ENCODE results near the gene TBCK. TPM values are rescaled to one million over a fixed set of nuclear protein-coding genes. Genes with fewer than 3 reads are reported as not detected.
"Not testable (repeated sequence)": the region's sequence is repeated elsewhere in the genome, so short reads cannot be mapped to it uniquely, and the experiment has no call there.

TBCK gene
- total and polyA plus RNA-seq, 2 of the 13 experiments (the other 11 are each of a cell fraction or from before 2014, with no cell fraction given): 51.0 to 62.4 TPM

- TF ChIP-seq ZNF646 (CRISPR knock-in tag; IDR thresholded peaks at IDR 0.05): no peak
- no peak for TF ChIP-seq JUN (CRISPR knock-in tag; IDR thresholded peaks at IDR 0.05)
Measured at GRCh38 chr4:106126062-106126461, 189.9 kb downstream of the TBCK start (continued).

GRCh38 chr4:106119949-106120555 is 196.0 kb downstream of the TBCK start:
- H3K4me2 ChIP-seq (ENCODE audit: low read depth, low read length); FAIRE-seq; H3K79me2 ChIP-seq (ENCODE audit: insufficient read depth, low read length); H3K9ac ChIP-seq (ENCODE audit: insufficient read depth, low read depth, low read length); H3K27me3 ChIP-seq (ENCODE audit: control insufficient read depth in 1 of 2, insufficient read depth in 2 of 2, low read length in 2 of 2); H3K4me3 ChIP-seq (replicated peaks in 1 of 3; ENCODE audit: insufficient read depth in 1 of 3, low read depth in 2 of 3, low read length in 3 of 3); intact Hi-C loops (cut with micrococcal nuclease; ENCODE audit: unreplicated experiment); POLR2A ChIA-PET; BruUV-seq (replicated peaks); ATAC-seq; H3K9me3 ChIP-seq (ENCODE audit: low read length); H2AFZ ChIP-seq (ENCODE audit: low read length); in situ Hi-C loops (cut with HindIII; ENCODE audit: extremely low pct_ligation_motif_present, low pct_unique_long_range_greater_than_20kb); H4K20me1 ChIP-seq (ENCODE audit: insufficient read depth, low read length); H3K27ac ChIP-seq (ENCODE audit: extremely low read length, insufficient read depth, low read length); CTCF ChIA-PET (ENCODE audit: low intra/inter-chr PET ratio, low total read pairs); DNase-seq (ENCODE audit: low spot score); TF ChIP-seq FOXA1 (IDR thresholded peaks at IDR 0.05): not testable (repeated sequence)
- 94% methylated on average over 24 of the region's 28 CpGs for WGBS (ENCODE audit: low lambda C conversion rate)
- Histone ChIP-seq H3K4me1 (ENCODE audit: insufficient read depth, low read length) (peaks cover 19% of the 10 kb centered on the region), H3K36me3 (replicated peaks in 1 of 2; ENCODE audit: control insufficient read depth in 1 of 2, insufficient read depth in 2 of 2, low read length in 2 of 2) (peaks cover 4 to 15% of the 10 kb centered on the region in 2 experiments)
- TF ChIP-seq FOXA3 (CRISPR knock-in tag; IDR thresholded peaks at IDR 0.05): peak; percentile 48; the same call in 1 of the 2 replicates
- TF ChIP-seq POGZ (CRISPR knock-in tag; IDR thresholded peaks at IDR 0.05): peak; percentile 28; the same call in 1 of the 2 replicates
- TF ChIP-seq ZBTB7B (CRISPR knock-in tag; IDR thresholded peaks at IDR 0.05): peak; percentile 57; the same call in 1 of the 2 replicates
- TF ChIP-seq ZNF281 (CRISPR knock-in tag; IDR thresholded peaks at IDR 0.05; ENCODE audit: borderline replicate concordance): peak; percentile 78
- peak; percentile 18; the same call in 1 of the 2 replicates for TF ChIP-seq ZNF687 (CRISPR knock-in tag; IDR thresholded peaks at IDR 0.05)
- peak; percentile 55; the same call in 1 of the 2 replicates for TF ChIP-seq FOXA1 (CRISPR knock-in tag; IDR thresholded peaks at IDR 0.05)
